ENCODE results near the gene TRMT13.

DNA sequence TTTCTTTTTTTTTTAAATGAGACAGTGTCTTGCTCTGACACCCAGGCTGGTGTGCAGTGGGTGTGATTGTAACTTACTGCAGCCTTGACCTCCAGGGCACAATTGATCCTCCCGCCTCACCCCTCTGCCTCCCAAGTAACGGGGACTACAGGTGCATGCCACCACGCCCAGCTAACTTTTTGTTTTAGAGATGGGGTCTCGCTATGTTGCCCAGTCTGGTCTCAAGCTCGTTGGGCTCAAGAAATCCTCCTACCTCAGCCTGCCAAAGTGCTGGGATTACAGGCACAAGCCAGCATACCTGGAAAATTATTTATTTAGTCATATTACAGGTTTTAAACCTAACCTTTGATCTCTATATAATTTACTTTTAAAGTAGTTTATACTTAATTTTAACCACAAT lies 31.7 kb downstream of the TRMT13 start:
- no peak for TF ChIP-seq HNF4A (CRISPR knock-in tag; IDR thresholded peaks at IDR 0.05)
- TF ChIP-seq, protein P1, sequence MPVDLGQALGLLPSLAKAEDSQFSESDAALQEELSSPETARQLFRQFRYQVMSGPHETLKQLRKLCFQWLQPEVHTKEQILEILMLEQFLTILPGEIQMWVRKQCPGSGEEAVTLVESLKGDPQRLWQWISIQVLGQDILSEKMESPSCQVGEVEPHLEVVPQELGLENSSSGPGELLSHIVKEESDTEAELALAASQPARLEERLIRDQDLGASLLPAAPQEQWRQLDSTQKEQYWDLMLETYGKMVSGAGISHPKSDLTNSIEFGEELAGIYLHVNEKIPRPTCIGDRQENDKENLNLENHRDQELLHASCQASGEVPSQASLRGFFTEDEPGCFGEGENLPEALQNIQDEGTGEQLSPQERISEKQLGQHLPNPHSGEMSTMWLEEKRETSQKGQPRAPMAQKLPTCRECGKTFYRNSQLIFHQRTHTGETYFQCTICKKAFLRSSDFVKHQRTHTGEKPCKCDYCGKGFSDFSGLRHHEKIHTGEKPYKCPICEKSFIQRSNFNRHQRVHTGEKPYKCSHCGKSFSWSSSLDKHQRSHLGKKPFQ (CRISPR knock-in tag; IDR thresholded peaks at IDR 0.05; ENCODE audit: insufficient replicate concordance) = no peak
- TF ChIP-seq ZNF138 (CRISPR knock-in tag; IDR thresholded peaks at IDR 0.05; ENCODE audit: low read depth) = no peak

Data from HepG2 (cell line).